SK-N-SH (cell line): ENCODE results near the gene DNASE1L3.

Experiments used
- CTCF ChIP-seq: fragments of 200-600 bp; sonication (generic); IDR thresholded peaks from 2 replicates; pipeline ENCODE4 v1.6.1; 2017; ENCODE audit warnings: antibody characterized with exemption, mild to moderate bottlenecking, moderate library complexity
- FOXJ3 ChIP-seq: sonication (generic); formaldehyde crosslinking; IDR thresholded peaks from 2 replicates; pipeline ENCODE4 v1.5.1; 2020; ENCODE audit warnings: mild to moderate bottlenecking, missing genetic modification reagents
- PBX3 ChIP-seq: IDR thresholded peaks from 2 replicates; pipeline ENCODE4; 2012

- TF ChIP-seq FOXJ3 (CRISPR knock-in tag): no peak
- no peak for TF ChIP-seq CTCF
- no peak for TF ChIP-seq PBX3
These were observed 43.4 kb upstream of the DNASE1L3 start for GRCh38 chr3:58254144-58254543.
